Activated naive CD8-positive, alpha-beta T cell treated with anti-CD3 and anti-CD28 coated beads, Interleukin-2, amount 50 U/mL, for 16 hours (primary cell): ENCODE results near the gene PMCH.
"Not testable (repeated sequence)": the region's sequence is repeated elsewhere in the genome, so short reads cannot be mapped to it uniquely, and the experiment has no call there.

Experiments
- DNase-seq: peaks from one replicate; pipeline ENCODE4 v3.0.0-alpha.2; 2020; ENCODE audit warnings: low read depth, low spot score

Gene PMCH, protein sequence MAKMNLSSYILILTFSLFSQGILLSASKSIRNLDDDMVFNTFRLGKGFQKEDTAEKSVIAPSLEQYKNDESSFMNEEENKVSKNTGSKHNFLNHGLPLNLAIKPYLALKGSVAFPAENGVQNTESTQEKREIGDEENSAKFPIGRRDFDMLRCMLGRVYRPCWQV

DNA sequence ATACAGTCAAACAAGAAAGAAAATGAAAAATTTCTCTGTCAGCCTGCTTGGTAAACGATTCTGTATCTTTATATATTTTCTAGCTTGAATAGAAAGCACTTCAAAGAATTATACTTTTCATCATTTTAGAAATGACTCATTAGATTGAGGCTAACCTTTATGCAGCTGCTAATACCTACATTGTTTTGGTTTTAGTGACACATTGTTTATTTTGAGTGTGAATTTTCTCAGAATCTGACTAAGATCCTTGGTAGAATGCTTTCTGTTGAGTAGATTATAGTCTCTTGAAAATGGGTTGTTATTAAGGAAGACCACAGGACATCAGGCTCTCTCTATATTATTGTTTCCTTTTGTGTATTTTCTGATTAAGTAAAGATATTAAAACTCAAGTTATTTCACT lies at the start of gene PMCH:
Gene PMCH (minus strand): TSS at position 45 of the 400 bp plus-strand sequence. CDS start 63 bp downstream, outside the sequence.
- no peak for DNase-seq

DNA sequence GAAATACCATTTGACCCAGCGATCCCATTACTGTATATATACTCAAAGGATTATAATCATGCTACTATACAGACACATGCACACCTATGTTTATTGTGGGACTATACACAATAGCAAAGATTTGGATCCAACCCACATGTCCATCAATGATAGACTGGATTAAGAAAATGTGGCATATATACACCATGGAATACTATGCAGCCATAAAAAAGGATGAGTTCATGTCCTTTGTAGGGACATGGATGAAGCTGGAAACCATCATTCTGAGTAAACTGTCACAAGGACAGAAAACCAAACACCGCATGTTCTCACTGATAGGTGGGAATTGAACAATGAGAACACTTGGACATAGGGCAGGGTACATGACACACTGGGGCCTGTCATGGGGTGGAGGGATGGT lies 43.2 kb upstream of the PMCH start:
- DNase-seq: not testable (repeated sequence)

DNA sequence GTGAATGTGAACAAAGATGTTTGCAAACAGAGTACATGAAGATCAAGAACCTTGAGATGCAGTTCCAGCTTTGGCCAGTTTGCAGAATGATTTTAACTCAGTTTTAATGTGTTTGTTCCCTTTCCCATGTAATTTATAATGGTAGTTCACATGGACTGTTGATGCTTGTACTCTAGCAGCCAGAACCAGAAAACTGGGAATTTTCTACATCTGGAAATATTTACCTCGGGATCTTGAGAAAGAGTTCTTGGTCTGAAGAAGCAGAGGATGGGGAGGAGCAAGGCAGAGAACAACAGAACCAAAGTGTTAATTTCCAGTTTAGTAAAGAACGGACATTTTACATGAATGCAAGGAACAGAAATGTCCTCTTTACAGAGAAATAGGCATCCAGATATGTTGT lies 37.0 kb upstream of the PMCH start:
- DNase-seq: no peak

DNA sequence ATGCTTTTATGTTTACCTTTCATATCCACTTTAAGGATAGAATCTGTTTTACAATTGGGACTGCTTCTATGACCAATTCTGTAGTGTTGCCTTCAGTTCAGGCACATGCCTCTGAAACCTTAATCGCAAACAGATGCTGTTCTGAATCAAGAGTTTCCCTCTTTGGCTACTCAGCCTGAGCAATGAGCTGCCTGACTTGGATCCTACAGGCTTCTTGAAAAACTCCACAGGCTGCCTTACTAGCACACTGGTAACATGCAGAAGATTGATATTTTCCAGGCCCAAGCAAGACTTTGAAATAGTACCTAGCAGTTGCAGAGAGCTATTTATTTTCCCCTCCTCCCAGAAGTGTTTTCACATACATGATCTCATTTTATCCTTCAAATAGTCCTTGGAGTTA lies 34.8 kb upstream of the PMCH start:
- no peak for DNase-seq

DNA sequence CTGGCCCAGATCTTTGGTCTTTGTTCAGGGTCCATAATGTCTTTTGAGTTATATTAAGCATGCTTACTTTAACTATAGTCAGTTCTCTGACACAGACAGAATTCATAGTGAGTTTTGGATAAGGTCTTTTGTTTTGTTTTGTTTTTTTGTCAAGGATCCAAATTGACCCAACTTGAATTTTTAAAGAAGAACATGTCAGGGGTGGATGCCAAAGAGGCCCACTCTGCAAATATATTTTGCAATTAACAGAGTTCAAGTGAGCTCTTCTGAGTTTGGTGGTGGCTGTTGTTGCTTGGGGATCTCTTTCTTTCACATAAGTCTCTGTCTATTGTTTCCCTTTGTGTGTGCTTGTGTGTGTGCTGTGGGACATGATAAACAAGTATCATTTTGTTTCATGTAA lies 34.4 kb upstream of the PMCH start:
- DNase-seq: no peak

DNA sequence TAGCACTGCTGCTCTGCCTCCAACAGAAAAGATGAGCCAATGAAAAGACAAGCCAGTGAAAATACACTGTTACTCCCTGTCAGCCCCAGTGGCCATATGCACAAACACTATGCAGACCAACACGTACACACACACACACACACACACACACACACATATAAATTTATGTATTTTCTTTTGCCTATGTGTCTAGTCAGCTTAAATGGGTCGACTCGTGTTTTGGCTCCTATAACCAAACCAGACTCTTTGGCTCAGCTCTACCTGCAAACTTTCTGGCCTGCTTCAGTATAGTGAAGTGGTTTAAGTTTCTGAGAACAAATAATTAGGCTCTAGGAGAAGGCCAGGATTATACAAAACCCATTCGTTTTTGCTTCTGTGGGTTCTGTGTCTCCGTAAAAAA lies 30.3 kb upstream of the PMCH start:
- DNase-seq: no peak

DNA sequence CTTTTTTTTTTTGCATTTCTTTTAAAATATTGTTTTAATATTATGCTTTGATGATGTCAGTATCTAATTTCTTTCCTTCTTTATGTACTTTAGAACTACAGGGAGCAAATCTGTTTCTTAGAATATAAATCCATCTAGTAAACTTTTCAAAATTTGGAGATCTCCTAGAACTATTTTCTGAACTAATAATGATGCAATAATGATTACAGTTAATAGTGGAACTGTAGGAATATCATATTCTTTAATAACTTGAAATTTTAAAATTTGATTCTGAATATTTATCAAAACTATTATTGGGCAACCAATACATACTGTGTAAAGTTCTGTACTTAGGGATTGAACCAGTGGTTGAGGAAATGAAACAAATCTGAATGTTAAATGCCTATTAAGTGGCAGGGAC lies 23.1 kb upstream of the PMCH start:
- no peak for DNase-seq

DNA sequence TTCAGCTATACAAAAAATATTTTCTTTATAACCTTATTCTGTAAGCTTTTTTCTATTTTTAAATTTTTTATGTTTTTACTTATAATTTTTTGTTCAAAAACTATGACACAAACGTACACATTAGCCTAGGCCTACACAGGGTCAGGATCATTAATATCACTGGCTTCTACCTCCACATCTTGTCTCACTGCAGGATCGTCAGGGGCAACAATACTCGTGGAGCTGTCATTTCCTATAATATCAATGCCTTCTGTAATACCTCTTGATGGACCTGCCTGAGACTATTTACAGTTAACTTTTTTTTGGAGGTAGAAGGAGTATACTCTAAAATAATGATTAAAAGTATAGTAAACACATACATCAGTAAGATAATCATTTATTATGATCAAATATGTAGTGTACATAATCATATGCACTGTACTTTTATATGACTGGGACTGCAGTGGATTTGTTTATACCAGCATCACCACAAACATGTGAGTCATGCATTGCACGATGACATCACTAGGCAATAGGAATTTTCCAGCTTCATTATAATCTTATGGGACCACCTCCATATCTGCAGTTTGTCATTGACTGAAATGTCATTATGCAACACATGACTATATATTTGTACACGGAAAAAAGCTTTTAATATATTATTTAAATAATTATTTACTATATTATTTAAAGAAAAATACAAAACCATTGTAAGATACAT lies 18.5 kb upstream of the PMCH start:
- no peak for DNase-seq

DNA sequence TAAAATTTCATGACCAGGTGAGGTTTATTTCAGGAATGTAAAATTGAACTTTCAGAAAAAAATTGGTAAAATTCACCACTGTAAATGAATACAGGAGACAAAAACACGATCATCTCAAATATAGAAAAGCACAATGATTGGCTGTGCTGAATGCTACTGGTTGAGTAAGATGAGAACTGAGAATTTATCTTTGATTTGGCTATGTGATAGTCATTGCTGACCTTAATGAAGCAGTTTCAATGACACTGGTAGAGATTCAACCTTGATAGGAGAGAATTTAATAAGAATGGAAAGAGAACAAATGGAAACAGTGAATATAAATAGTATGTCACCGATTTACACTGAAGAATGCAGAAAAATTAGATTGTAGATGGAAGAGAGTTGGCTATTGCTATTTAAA lies 6.4 kb upstream of the PMCH start:
- no peak for DNase-seq

DNA sequence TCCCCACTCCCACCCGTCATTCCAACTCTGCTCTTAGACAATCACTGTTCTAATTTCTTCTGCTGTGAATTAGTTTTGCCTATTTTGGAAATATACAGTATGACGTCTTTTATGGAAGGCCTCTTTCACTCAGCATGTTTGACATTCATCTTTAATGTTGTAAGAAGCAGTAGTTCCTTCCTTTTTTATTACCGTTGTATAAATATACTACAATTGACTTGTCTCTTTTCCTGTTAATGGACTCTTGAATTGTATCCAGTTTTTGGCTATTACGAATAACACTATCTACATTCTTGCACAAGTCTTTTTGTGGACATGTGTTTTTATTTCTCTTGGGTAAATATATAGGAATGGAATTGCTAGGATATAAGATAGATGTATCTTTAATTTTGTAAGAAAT lies 4.9 kb upstream of the PMCH start:
- DNase-seq: no peak

DNA sequence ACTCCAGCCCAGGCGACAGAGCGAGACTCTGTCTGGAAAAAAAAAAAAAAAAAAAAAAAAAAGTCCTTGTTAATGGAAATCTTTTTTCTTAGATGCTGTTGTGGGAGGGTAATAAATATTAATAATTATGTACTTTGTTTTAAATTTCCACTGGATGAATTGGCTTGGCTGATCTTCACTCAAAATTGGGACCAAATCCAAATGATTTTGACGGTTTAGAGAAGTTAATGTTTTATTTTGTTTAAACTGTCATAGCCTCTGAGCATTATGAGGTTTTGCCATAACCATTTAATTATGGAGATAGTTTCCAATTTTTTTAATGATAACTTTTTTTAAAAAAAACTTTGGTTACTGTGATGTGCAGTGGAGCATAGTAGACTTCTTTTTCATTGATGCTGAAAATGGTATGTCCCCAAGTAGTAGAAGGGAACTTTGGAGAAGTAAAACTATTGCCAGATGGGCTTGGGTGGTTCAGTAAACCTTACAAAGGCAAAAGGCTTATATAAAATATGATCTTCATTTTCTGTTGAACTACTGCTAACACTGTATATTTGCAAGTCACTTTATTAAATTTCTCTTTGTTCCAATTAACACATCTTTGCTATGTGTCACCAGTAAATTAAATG lies 3.9 kb upstream of the PMCH start:
- DNase-seq: no peak

DNA sequence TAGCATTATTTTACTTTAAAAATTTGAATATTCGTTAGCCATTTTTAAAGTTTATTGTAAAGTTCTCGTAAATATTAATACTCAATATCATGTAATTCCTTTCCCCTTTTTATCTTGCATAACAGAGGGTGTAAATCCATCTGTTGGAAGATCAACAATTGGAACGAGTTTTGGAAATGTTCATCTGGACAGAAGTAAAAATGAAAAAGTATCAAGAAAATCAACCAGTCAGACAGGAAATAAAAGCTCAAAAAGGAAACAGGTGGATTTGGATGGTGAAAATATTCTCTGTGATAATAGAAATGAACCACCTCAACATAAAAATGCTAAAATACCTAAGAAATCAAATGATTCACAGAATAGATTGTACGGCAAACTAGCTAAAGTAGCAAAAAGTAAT lies 1.8 kb downstream of the PMCH start:
- no peak for DNase-seq

DNA sequence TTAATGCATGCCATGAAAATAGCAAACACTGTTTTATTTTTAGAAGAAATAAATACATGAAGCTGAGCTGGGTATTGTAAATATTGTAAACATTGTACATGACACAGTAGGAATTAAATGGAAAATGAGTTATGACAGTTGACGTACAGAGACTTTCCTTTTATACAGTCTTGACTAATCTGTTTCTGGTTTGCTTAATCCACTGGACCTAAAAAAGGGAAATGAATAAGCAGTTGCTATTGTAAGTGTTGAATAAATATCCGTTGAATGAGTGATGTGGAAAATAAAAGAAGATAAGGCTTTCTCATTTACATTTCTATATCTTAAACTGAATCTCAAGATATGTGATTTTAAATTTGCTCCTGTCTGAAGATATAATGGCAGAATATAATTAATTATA lies 15.0 kb downstream of the PMCH start:
- no peak for DNase-seq

DNA sequence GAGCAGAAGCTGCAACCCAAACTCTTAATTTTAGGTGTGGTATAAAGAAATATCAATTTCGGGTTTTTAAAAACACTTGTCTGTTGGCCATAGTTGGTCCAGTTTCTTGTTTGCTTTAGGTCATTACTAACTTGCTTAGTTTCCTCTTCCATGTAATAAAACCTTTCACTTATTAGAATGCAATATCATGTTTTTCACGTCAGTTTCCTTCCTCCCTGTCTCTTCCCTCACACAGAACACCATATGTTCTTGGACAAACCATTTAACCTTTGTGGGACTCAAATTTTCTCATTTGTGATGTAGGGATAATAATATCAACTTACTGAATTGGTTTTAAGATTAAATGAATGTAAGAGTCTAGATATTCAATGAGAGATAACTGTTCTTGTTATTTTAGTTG lies 22.9 kb downstream of the PMCH start:
- DNase-seq: no peak

DNA sequence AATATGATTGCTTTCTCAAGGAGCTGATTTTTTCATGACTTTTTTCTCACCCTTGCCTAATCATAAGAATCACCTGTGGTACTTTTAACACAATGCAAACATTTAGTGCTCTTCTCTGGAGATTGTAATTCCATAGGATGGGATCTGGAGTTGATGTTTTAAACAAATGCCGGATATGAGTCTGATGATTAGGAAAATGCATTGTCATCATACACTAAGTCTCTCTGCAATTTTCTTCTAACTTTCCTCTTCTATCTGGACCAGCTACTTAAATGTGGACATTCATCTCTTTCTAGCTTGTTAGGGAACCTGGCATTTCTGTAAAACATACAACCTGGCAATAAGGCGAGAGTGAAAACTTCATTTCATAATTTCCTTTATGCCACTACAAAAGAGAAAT lies 23.5 kb downstream of the PMCH start:
- no peak for DNase-seq

DNA sequence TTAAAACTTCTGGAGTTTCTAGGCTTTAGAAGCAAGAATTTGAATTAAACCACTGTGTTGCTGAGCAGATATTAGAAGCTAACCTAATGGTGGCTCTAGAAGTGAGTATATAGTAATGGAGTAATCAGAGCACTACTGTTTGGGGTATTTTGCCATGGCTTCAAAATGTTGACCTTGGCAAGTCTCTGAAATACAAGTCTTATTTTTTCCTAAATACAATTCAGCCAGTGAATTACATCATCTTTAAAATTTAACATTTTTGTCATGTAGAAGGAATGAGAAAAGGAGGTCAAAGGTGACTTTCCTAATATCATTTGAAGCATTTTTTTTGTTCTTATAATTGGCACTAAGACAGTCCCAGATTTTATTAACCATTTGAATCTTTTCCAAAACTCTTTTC lies 25.2 kb downstream of the PMCH start:
- DNase-seq: no peak

DNA sequence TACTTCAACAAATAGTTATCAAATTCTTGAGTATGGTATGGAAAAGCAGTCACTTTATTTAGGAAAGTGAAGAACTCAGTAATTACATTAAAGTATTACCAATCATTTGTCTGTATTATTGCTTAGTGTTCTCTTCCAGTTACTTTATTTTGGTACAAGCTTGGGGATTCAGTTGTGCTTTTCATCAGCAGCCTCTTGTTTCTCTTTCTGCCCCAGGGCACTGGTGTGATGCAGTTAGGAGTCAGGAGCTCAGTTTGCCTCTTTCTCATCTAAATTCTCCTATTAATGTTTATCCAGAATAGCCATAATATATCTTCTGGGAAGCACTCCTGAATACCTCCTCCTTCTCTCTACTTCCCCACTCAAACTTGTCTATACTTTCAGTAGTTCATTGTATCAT lies 25.7 kb downstream of the PMCH start:
- DNase-seq: no peak

DNA sequence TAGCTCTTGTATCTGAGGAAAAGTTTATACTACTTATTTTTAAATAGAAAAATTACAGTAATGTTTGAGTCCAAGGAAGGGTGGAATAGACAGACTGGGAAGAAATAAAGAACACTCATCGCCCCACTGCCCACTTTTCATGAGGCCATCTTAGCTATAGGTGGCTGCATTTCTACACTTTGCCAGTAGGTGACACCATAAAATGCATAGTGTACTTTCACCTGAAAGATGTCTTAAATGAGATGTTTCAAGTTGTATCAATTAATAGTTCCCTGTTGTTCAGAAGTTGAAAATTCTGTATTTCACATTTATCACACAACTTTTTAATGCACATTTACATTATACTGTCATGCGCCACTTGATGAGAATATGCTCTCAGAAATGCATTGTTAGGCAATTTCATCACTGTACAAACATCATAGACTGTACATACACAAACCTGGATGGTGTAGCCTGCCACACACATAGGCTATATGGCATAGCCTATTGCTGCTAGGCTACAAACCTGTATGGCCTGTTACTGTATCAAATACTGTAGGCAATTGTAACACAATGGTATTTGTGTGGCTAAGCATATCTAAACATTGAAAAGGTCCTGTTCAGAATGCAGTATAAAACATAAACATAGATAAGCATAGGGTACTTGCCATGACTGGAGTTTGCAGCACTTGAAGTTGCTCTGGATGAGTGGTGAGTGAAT lies 27.6 kb downstream of the PMCH start:
- no peak for DNase-seq

DNA sequence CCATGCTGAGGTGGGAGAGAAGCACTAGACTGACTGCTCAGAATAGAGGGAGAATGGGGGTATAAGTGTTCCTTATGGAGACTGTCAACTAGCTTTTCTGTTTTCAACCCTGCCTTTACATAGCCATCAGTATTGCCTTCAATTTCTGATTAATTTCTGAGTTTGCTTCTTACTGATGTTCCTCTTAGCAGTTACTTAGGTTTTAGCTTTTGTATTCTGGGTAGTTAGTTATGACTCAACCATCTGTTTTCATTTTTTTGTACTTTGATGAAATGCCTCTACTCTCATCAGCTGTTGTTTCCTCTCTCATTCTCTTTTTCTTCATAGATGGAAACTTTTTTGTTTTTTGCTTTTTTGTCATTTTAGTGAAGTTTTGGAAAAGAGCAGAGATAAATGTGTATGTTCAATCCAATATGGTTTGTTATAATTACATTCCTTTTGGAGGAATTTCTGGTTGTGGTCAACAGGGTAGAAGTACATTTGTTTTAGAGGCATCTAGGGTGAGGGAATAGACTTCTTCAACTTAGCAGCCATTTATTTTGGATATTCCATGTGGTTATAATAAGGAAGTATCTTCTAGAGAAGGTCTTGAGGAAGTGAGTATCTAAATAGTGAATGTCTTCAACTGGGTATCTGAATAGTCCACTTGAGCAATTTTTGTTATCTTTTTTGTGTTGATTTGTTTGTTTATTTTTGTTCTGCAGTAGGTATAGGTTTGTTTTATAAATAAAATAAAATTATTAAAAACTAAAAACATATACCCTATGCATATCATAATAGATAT lies 29.6 kb downstream of the PMCH start:
- DNase-seq: no peak

DNA sequence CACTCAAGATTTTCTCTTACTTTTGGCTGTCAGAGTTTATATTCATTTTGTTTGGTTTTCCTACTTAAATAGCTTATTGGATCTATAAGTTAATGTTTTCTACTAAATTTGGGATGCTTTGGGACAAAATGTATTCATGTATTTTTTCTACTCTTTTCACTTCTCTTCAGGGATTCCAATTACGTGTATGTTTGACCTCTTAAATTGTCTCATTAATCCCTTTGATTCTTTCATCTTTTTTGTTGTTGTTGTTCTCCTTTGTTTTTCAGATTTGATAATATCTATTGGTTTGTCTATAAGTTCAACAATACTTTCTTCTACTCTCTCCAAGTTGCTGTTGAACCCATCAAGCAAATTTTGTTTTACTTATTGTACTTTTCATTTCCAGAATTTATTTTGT lies 34.2 kb downstream of the PMCH start:
- no peak for DNase-seq

DNA sequence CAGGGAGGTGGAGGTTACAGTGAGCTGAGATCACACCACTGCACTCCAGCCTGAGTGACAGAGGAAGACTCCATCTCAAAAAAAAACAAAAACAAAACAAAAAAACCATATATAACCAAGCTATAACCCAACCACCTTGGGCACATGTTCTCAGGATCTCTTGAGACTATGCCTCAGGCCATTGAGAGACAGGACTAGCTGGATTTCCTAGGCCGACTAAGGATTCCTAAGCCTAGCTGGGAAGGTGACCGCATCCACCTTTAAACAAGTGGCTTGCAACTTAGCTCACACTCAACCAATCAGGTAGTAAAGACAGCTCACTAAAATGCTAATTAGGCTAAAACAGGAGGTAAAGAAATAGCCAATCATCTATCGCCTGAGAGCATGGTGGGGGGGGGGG lies 42.4 kb downstream of the PMCH start:
- not testable (repeated sequence) for DNase-seq

DNA sequence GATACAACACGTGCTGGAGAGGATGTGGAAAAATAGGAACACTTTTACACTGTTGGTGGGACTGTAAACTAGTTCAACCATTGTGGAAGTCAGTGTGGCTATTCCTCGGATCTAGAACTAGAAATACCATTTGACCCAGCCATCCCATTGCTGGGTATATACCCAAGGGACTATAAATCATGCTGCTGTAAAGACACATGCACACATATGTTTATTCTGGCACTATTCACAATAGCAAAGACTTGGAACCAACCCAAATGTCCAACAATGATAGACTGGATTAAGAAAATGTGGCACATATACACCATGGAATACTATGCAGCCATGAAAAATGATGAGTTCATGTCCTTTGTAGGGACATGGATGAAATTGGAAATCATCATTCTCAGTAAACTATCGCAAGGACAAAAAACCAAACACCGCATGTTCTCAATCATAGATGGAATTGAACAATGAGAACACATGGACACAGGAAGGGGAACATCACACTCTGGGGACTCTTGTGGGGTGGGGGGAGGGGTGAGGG lies 50.5 kb downstream of the PMCH start:
- not testable (repeated sequence) for DNase-seq
